ENCODE measurements around the gene CPNE9. TPM values are rescaled to one million over a fixed set of nuclear protein-coding genes. Genes with fewer than 3 reads are reported as not detected.

The CPNE9 gene
- total RNA-seq, 1 experiment from 2014 or later: 3.5 TPM

GRCh38 chr3:9686703-9687102, 16.9 kb upstream of the CPNE9 start:
- Histone ChIP-seq H3K27ac (ENCODE audit: insufficient read length, low read depth, low read length) (no peak overlapping the region), H3K9me3 (ENCODE audit: control insufficient read depth, low read depth, low read length) (no peaks in the 10 kb centered on the region), H3K79me2 (ENCODE audit: insufficient read depth, low read length) (no peaks in the 10 kb centered on the region), H3K4ac (ENCODE audit: low read depth, low read length) (no peak overlapping the region), H3K23ac (ENCODE audit: insufficient read length, low read depth, low read length) (no peak overlapping the region), H3T11ph (ENCODE audit: low read length) (no peak overlapping the region), H3K9ac (ENCODE audit: extremely low read depth, insufficient read length, low read length) (no peak overlapping the region), H3K56ac (ENCODE audit: insufficient read length, low read depth, low read length) (no peak overlapping the region), H3K18ac (ENCODE audit: insufficient read length, low read depth, low read length) (no peak overlapping the region), H2BK15ac (ENCODE audit: low read depth, low read length) (no peak overlapping the region), H2BK120ac (ENCODE audit: low read depth, low read length, poor library complexity, severe bottlenecking) (no peak overlapping the region), H2BK5ac (ENCODE audit: insufficient read length, low read length) (no peak overlapping the region), H2BK20ac (ENCODE audit: low read depth, low read length, poor library complexity, severe bottlenecking) (no peak overlapping the region), H2AK5ac (ENCODE audit: insufficient read length, low read length) (no peak overlapping the region), H4K5ac (ENCODE audit: insufficient read length, low read depth, low read length) (no peak overlapping the region), H2AFZ (ENCODE audit: low read length) (no peak overlapping the region), H3K23me2 (ENCODE audit: insufficient read length, low read depth, low read length, poor library complexity, severe bottlenecking) (no peaks in the 10 kb centered on the region), H3K4me2 (ENCODE audit: insufficient read depth, insufficient read length, low read length) (no peak overlapping the region), H3K79me1 (ENCODE audit: insufficient read depth, low read depth, low read length, poor library complexity, severe bottlenecking) (no peaks in the 10 kb centered on the region), H4K8ac (replicated peaks; ENCODE audit: insufficient read length, low read depth, low read length) (no peak overlapping the region), H4K20me1 (ENCODE audit: control insufficient read depth, insufficient read depth, insufficient read length) (no peaks in the 10 kb centered on the region), H3K14ac (ENCODE audit: insufficient read depth, low read length) (no peak overlapping the region), H2BK12ac (ENCODE audit: insufficient read length, low read depth, low read length) (no peak overlapping the region), H3K4me1 (ENCODE audit: insufficient read depth, low read length) (no peaks in the 10 kb centered on the region), H3K27me3 (ENCODE audit: insufficient read depth, low read length) (no peaks in the 10 kb centered on the region), H4K91ac (ENCODE audit: insufficient read length, low read depth, low read length) (no peak overlapping the region)
- Mint-ChIP-seq H3K27me3 (ENCODE audit: low read depth) (no peaks in the 10 kb centered on the region), H3K4me3 (no peak overlapping the region), H3K4me1 (no peaks in the 10 kb centered on the region), H3K36me3 (ENCODE audit: insufficient read depth in 1 of 3, low read depth in 3 of 3) (peaks cover 11 to 78% (median 50%) of the 10 kb centered on the region in 3 experiments; a peak in 6 of 7 replicates), H3K27ac (no peak overlapping the region), H3K9me3 (no peaks in the 10 kb centered on the region)
- WGBS (ENCODE audit: extremely low coverage, insufficient read length, low lambda C conversion rate): no CpG with 5 or more reads among the region's 3 CpGs
- no peak for DNase-seq
- no peak for TF ChIP-seq CTCF (conservative IDR thresholded peaks at IDR 0.05)

All from H9 (cell line).